NOMO-1 treated with dmso at 0.1 percent for 144 hours (cell line): Measurements from ENCODE around the gene PLCB1.
A peak's percentile ranks its signal among the peaks of the same experiment; 100 is the strongest.
"Not testable (repeated sequence)": the region's sequence is repeated elsewhere in the genome, so short reads cannot be mapped to it uniquely, and the experiment has no call there.

Experiments used
- DNase-seq: peaks from one replicate; lab custom pipeline; 2025; ENCODE audit not compliant: unreplicated experiment; lab: John Stamatoyannopoulos, UW

Gene PLCB1

GRCh38 chr20:8578161-8578865 is 446.2 kb downstream of the PLCB1 start:
- DNase-seq: no peak

GRCh38 chr20:8579035-8579434 is 447.0 kb downstream of the PLCB1 start:
- DNase-seq: no peak

GRCh38 chr20:8581446-8582183 is 449.5 kb downstream of the PLCB1 start:
- DNase-seq: no peak

- DNase-seq: no peak
These were observed 451.0 kb downstream of the PLCB1 start for GRCh38 chr20:8583012-8583565.

GRCh38 chr20:8583566-8584043 is 451.5 kb downstream of the PLCB1 start:
- no peak for DNase-seq

GRCh38 chr20:8587251-8587650 is 455.2 kb downstream of the PLCB1 start:
- DNase-seq: no peak

- DNase-seq: no peak
These were observed 455.7 kb downstream of the PLCB1 start for GRCh38 chr20:8587810-8588209.

- DNase-seq: no peak
These were observed 457.9 kb downstream of the PLCB1 start for GRCh38 chr20:8589956-8590355.

- not testable (repeated sequence) for DNase-seq
These were observed 469.0 kb downstream of the PLCB1 start for GRCh38 chr20:8600910-8601541.

GRCh38 chr20:8601542-8601912 is 469.5 kb downstream of the PLCB1 start:
- DNase-seq: no peak

- DNase-seq: peak; percentile 46
These were observed 470.5 kb downstream of the PLCB1 start for GRCh38 chr20:8602389-8603116.

- no peak for DNase-seq
These were observed 476.4 kb downstream of the PLCB1 start for GRCh38 chr20:8608470-8608869.

- DNase-seq: no peak
These were observed 484.7 kb downstream of the PLCB1 start for GRCh38 chr20:8616792-8617191.

- no peak for DNase-seq
These were observed 488.9 kb downstream of the PLCB1 start for GRCh38 chr20:8621001-8621400.

- no peak for DNase-seq
These were observed 492.0 kb downstream of the PLCB1 start for GRCh38 chr20:8624046-8624445.

- no peak for DNase-seq
These were observed 492.6 kb downstream of the PLCB1 start for GRCh38 chr20:8624616-8625015.

GRCh38 chr20:8627340-8628004 is 495.4 kb downstream of the PLCB1 start:
- no peak for DNase-seq

GRCh38 chr20:8631271-8631670 is 499.2 kb downstream of the PLCB1 start:
- no peak for DNase-seq

- DNase-seq: no peak
These were observed 501.3 kb downstream of the PLCB1 start for GRCh38 chr20:8633366-8633765.

GRCh38 chr20:8635048-8635572 is 503.0 kb downstream of the PLCB1 start:
- DNase-seq: no peak
